Measurements from ENCODE around the gene MAP2. TPM values are rescaled to one million over a fixed set of nuclear protein-coding genes. Genes with fewer than 3 reads are reported as not detected.

The MAP2 gene
- total and polyA plus RNA-seq, 2 of the 13 experiments (the other 11 are each of a cell fraction or from before 2014, with no cell fraction given): 0.08 TPM; not detected in 1

- TF ChIP-seq ZSCAN21 (CRISPR knock-in tag; IDR thresholded peaks at IDR 0.05; ENCODE audit: borderline replicate concordance) (peak; percentile 65; the same call in 1 of the 2 replicates), XRCC5 (optimal IDR thresholded peaks at IDR 0.05; ENCODE audit: low read length) (peak; percentile 92), HCFC1 (IDR thresholded peaks at IDR 0.05; ENCODE audit: low read depth, low read length) (no peak), ZNF160 (CRISPR knock-in tag; IDR thresholded peaks at IDR 0.05) (0 out of 2 replicates have a peak, but pooled peaks have one; percentile 23), ZNF343 (CRISPR knock-in tag; IDR thresholded peaks at IDR 0.05) (no peak), ARHGAP35 (CRISPR knock-in tag; IDR thresholded peaks at IDR 0.05; ENCODE audit: borderline replicate concordance) (0 out of 2 replicates have a peak, but pooled peaks have one; percentile 50), ZNF543 (CRISPR knock-in tag; IDR thresholded peaks at IDR 0.05) (no peak), ZNF614 (CRISPR knock-in tag; IDR thresholded peaks at IDR 0.05; ENCODE audit: borderline replicate concordance) (no peak), ZNF772 (CRISPR knock-in tag; IDR thresholded peaks at IDR 0.05) (0 out of 2 replicates have a peak, but pooled peaks have one; percentile 38), SALL1 (CRISPR knock-in tag; IDR thresholded peaks at IDR 0.05) (peak; percentile 53; the same call in 1 of the 2 replicates), YY1 (IDR thresholded peaks at IDR 0.05; ENCODE audit: insufficient read depth, insufficient replicate concordance, low read depth, low read length) (peak; percentile 77), ZNF331 (CRISPR knock-in tag; IDR thresholded peaks at IDR 0.05) (0 out of 2 replicates have a peak, but pooled peaks have one; percentile 33), BHLHE40 (IDR thresholded peaks at IDR 0.05; ENCODE audit: low read length) (peak; percentile 42; the same call in 1 of the 2 replicates), ZNF691 (CRISPR knock-in tag; IDR thresholded peaks at IDR 0.05; ENCODE audit: borderline replicate concordance, low read depth) (peak; percentile 68; the same call in 1 of the 2 replicates), STAG1 (CRISPR knock-in tag; IDR thresholded peaks at IDR 0.05) (peak; percentile 46), ZNF75D (CRISPR knock-in tag; IDR thresholded peaks at IDR 0.05; ENCODE audit: borderline replicate concordance) (no peak), SPEN (CRISPR knock-in tag; IDR thresholded peaks at IDR 0.05; ENCODE audit: low read depth) (peak; percentile 74), KLF16 (CRISPR knock-in tag; IDR thresholded peaks at IDR 0.05) (0 out of 4 replicates have a peak, but pooled peaks of 1 of the 2 experiments have one; percentile 30)
- TF ChIP-seq, protein P1, sequence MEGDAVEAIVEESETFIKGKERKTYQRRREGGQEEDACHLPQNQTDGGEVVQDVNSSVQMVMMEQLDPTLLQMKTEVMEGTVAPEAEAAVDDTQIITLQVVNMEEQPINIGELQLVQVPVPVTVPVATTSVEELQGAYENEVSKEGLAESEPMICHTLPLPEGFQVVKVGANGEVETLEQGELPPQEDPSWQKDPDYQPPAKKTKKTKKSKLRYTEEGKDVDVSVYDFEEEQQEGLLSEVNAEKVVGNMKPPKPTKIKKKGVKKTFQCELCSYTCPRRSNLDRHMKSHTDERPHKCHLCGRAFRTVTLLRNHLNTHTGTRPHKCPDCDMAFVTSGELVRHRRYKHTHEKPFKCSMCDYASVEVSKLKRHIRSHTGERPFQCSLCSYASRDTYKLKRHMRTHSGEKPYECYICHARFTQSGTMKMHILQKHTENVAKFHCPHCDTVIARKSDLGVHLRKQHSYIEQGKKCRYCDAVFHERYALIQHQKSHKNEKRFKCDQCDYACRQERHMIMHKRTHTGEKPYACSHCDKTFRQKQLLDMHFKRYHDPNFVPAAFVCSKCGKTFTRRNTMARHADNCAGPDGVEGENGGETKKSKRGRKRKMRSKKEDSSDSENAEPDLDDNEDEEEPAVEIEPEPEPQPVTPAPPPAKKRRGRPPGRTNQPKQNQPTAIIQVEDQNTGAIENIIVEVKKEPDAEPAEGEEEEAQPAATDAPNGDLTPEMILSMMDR (CRISPR knock-in tag; IDR thresholded peaks at IDR 0.05): peak; percentile 81
- TF ChIP-seq, protein P2, sequence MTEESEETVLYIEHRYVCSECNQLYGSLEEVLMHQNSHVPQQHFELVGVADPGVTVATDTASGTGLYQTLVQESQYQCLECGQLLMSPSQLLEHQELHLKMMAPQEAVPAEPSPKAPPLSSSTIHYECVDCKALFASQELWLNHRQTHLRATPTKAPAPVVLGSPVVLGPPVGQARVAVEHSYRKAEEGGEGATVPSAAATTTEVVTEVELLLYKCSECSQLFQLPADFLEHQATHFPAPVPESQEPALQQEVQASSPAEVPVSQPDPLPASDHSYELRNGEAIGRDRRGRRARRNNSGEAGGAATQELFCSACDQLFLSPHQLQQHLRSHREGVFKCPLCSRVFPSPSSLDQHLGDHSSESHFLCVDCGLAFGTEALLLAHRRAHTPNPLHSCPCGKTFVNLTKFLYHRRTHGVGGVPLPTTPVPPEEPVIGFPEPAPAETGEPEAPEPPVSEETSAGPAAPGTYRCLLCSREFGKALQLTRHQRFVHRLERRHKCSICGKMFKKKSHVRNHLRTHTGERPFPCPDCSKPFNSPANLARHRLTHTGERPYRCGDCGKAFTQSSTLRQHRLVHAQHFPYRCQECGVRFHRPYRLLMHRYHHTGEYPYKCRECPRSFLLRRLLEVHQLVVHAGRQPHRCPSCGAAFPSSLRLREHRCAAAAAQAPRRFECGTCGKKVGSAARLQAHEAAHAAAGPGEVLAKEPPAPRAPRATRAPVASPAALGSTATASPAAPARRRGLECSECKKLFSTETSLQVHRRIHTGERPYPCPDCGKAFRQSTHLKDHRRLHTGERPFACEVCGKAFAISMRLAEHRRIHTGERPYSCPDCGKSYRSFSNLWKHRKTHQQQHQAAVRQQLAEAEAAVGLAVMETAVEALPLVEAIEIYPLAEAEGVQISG (CRISPR knock-in tag; IDR thresholded peaks at IDR 0.05): peak; percentile 91
- TF ChIP-seq, protein P3, sequence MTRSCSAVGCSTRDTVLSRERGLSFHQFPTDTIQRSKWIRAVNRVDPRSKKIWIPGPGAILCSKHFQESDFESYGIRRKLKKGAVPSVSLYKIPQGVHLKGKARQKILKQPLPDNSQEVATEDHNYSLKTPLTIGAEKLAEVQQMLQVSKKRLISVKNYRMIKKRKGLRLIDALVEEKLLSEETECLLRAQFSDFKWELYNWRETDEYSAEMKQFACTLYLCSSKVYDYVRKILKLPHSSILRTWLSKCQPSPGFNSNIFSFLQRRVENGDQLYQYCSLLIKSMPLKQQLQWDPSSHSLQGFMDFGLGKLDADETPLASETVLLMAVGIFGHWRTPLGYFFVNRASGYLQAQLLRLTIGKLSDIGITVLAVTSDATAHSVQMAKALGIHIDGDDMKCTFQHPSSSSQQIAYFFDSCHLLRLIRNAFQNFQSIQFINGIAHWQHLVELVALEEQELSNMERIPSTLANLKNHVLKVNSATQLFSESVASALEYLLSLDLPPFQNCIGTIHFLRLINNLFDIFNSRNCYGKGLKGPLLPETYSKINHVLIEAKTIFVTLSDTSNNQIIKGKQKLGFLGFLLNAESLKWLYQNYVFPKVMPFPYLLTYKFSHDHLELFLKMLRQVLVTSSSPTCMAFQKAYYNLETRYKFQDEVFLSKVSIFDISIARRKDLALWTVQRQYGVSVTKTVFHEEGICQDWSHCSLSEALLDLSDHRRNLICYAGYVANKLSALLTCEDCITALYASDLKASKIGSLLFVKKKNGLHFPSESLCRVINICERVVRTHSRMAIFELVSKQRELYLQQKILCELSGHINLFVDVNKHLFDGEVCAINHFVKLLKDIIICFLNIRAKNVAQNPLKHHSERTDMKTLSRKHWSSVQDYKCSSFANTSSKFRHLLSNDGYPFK (CRISPR knock-in tag; IDR thresholded peaks at IDR 0.05; ENCODE audit: borderline replicate concordance): 0 out of 2 replicates have a peak, but pooled peaks have one; percentile 26
Observed at GRCh38 chr2:209423562-209424198, at the start of gene MAP2 (continued).

Measured in HepG2 (cell line).